Fibroblast of gingiva (primary cell): Measurements from ENCODE around the gene KRTAP4-9.
"Not testable (repeated sequence)": the region's sequence is repeated elsewhere in the genome, so short reads cannot be mapped to it uniquely, and the experiment has no call there.

Experiments used
- DNase-seq: peaks from one replicate; pipeline ENCODE4 v3.0.0-alpha.2; 2011; ENCODE audit warnings: low read depth

The KRTAP4-9 gene

GRCh38 chr17:41105347-41105746, at the start of gene KRTAP4-9:
Gene KRTAP4-9 (plus strand): TSS chr17:41105389. CDS start chr17:41105389, 0 bp downstream.
- not testable (repeated sequence) for DNase-seq

DNA sequence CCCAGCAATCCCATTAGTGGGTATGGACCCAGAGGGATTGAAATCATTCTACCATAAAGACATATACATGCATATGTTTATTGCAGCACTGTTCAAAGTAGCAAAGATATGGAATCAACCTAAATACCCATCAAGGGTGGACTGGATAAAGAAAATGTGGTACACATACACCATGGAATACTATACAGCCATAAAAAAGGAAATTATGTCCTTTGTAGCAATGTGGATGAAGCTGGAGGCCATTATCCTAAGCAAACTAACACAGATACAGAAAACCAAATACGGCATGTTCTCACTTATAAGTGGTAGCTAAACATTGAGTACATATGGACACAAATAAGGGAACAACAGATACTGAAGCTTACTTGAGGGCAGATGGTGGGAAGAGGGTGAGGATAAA, 47.6 kb upstream of the KRTAP4-9 start:
- no peak for DNase-seq

DNA sequence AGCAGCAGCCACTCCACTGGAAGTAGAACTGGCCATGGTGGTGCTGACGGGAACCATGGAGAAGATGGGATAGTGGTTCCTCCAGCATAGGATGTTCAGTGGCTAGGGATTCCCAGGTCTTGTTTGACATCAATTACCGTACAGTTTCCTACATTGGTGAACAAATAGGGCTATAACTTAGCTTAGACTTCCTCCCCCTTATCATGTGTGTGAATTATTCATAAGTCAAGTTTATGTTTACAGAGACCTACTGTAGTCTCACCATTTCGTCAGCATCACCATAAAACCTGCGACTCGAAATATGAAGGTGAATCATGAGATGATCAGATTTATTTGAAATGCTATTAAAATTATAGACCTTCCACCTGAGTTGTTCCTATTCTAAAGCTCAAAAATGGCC, 46.4 kb upstream of the KRTAP4-9 start:
- no peak for DNase-seq

DNA sequence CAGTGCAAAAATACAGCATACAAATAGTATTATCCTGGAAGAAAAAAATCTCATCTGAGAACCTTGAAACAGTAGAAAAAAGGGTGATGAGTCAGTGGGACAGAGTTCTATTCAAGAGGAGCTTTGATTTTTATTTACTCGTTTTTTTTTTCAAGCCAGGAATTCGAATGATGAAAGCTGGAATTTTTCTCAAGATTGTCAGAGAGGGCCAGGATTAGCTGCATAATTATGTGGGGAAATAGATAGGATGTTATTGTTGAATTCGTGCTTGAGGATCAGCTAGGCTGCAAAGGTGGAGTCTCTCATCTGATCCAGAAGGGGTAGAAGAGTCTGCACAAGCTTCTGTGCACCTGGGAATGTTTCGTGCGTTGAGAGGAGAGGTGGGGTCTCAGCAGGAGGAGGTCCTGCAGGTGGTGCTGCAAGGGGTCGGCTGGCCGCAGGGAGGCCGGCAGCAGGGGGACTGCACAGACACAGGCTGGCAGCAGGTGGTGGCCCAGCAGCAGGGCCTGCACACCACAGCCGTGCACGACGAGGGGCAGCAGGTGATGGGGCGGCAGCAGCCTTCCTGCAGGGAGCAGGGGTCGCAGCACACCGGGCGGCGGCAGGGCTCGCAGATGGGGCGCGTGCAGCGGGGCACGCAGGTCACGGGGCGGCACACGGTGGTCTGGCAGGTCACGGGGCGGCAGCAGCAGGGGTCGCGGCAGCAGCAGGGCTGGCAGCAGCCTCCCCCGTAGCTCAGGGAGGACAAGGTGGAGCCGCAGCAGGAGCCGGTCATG, 45.7 kb upstream of the KRTAP4-9 start:
- DNase-seq: peak; percentile 83

GRCh38 chr17:41060052-41060604, 45.1 kb upstream of the KRTAP4-9 start, which contains the start of gene KRTAP2-3:
Gene KRTAP2-3 (minus strand): TSS chr17:41060114. CDS start chr17:41060050, 64 bp downstream.
- DNase-seq: peak; percentile 90

DNA sequence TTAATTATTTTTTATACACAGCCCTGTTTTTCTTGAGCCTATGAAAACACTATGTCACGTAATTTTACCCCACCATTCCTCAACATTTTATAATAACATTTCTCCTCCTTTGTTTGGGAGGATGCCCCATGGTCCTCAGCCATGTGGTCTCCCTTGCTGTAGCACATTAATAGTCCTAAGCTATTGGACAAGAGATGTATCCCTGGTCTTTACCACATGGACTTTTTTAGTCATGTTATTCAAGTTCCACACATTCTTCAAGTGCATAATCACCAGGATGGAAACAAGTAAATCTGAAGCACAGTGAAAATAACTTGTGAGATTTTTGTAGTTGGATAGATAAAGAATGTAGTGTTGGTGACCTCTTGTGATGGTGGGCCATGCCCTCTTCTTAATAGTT, 43.2 kb upstream of the KRTAP4-9 start:
- peak; percentile 92 for DNase-seq

DNA sequence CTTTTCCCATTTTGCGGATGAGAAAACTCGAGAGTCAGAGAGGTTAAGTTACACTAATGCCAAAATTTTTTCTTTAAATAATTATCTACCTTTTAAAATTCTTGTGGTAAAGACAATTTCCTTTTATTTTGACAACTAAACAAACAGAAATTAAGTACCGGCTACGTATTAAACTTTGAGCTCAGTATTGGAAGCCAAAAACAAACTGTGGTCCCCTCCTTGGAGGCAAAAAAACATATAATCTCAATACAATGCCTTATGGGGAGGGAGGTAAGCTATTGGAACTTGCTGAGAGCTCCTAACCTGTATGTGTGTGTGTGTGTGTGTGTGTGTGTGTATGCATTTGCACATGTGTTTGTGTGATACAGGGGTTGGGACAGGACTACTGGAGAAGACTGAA, 41.7 kb upstream of the KRTAP4-9 start:
- DNase-seq: no peak

GRCh38 chr17:41064301-41064700, 40.9 kb upstream of the KRTAP4-9 start:
- no peak for DNase-seq

DNA sequence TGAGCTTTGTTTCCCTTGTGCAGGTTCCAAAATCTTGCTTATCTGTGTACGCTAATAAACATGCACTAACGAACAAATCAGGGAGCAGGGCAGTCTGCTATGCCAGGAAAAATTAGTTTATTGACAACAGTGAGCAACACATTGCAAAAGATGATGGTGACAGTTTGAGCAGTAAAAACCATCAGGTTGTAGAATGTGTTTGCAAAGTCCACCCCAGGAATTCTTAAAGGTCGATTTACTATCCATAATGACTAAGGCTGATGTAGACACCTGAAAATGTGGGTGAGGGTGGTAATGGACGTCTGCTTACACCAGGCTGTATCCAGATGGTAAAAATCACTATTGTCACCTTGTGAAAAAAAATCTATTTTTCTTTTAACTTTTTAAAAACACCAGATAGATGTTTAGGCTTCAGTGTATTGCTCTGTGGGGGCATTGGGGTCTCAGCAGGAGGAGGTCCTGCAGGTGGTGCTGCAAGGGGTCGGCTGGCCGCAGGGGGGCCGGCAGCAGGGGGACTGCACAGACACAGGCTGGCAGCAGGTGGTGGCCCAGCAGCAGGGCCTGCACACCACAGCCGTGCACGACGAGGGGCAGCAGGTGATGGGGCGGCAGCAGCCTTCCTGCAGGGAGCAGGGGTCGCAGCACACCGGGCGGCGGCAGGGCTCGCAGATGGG, 40.0 kb upstream of the KRTAP4-9 start:
- not testable (repeated sequence) for DNase-seq

- peak; percentile 33 for DNase-seq
Observed at GRCh38 chr17:41065829-41066624, 39.2 kb upstream of the KRTAP4-9 start, which contains the start of gene KRTAP2-4. Gene KRTAP2-4 (minus strand): TSS chr17:41065879. CDS start chr17:41065845, 34 bp downstream.

- DNase-seq: peak; percentile 45
Observed at GRCh38 chr17:41067281-41067680, 37.9 kb upstream of the KRTAP4-9 start.

DNA sequence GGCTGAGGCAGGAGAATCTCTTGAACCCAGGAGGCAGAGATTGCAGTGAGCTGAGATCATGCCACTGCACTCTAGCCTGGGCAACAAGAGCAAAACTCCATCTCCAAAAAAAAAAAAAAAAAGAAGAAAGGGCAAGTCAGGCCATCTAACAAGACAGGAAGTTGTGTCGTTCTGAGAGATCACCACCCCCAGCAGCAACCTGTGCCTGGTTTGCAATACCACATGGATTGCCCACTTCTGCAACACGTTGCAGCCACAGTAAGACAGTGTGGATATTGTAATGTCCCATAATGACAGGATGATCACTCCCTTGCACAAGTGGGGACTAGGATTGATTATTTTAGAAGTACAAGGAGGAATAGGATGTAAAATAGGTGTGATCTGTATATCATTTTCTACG, 36.2 kb upstream of the KRTAP4-9 start:
- no peak for DNase-seq

GRCh38 chr17:41071606-41072360, 33.4 kb upstream of the KRTAP4-9 start:
- no peak for DNase-seq

- no peak for DNase-seq
Observed at GRCh38 chr17:41073676-41074075, 31.5 kb upstream of the KRTAP4-9 start.

GRCh38 chr17:41076788-41077187, 28.4 kb upstream of the KRTAP4-9 start:
- DNase-seq: no peak

DNA sequence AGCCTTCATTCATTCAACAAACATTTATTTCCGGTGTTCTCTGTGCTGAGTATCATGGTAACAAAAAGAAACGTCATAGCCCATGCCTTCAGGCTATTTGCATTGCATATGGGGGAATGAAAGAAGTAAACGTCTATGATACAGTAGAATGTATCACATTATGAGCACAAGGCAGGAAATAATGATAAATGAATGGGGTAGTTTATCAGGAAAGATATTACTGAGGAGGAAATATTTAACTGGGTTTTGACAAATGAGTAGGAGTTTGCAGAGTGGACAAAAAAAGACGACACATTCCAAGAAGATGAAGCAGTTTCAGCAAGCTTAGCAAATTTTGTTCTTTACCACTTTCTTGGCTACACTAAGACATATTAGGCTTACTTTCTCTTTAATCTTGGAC, 22.6 kb upstream of the KRTAP4-9 start:
- no peak for DNase-seq

GRCh38 chr17:41083427-41083826, 21.8 kb upstream of the KRTAP4-9 start:
- not testable (repeated sequence) for DNase-seq

- not testable (repeated sequence) for DNase-seq
Observed at GRCh38 chr17:41084100-41084856, 20.9 kb upstream of the KRTAP4-9 start, which contains the start of gene KRTAP4-7. Gene KRTAP4-7 (plus strand): TSS chr17:41084150. CDS start chr17:41084207, 57 bp downstream.

DNA sequence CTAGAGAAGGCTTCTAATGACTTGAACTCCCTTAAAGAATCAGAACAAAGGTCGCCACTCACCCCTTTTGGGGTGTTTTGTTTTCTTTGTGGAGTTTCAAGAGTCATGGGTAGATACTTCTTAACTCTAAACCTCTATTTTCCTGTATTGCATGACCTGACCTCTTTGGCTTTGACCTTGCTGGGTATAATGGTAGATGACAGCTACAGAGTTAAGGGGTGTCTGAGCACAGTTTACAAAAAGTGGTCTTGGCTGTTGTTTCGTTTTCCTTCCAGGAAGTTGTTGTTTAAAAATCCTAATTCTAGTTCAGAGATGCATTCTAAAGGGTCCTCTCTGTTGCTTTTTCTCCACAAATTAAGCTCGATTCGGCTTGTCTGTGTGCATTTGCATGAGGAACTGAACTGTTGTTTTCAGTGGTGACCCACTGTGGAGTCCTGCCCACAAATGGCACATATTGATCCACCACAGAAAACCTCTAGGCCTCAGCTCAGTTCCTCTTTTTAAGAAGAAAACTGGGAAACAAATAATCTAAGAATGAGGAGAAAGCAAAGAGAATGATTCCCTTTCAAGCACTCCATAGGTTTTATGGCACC, 16.3 kb upstream of the KRTAP4-9 start:
- not testable (repeated sequence) for DNase-seq

GRCh38 chr17:41096055-41096454, 9.1 kb upstream of the KRTAP4-9 start:
- no peak for DNase-seq
